GM18520 (cell line): Measurements from ENCODE around the gene CELA3B.
"Not testable (repeated sequence)": the region's sequence is repeated elsewhere in the genome, so short reads cannot be mapped to it uniquely, and the experiment has no call there.

Experiments
- ATAC-seq: cut with Tn5 transposase; IDR thresholded peaks from one replicate; pipeline ENCODE4 v1.9.1; 2021; ENCODE audit not compliant: unreplicated experiment

Gene CELA3B, protein sequence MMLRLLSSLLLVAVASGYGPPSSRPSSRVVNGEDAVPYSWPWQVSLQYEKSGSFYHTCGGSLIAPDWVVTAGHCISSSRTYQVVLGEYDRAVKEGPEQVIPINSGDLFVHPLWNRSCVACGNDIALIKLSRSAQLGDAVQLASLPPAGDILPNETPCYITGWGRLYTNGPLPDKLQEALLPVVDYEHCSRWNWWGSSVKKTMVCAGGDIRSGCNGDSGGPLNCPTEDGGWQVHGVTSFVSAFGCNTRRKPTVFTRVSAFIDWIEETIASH

DNA sequence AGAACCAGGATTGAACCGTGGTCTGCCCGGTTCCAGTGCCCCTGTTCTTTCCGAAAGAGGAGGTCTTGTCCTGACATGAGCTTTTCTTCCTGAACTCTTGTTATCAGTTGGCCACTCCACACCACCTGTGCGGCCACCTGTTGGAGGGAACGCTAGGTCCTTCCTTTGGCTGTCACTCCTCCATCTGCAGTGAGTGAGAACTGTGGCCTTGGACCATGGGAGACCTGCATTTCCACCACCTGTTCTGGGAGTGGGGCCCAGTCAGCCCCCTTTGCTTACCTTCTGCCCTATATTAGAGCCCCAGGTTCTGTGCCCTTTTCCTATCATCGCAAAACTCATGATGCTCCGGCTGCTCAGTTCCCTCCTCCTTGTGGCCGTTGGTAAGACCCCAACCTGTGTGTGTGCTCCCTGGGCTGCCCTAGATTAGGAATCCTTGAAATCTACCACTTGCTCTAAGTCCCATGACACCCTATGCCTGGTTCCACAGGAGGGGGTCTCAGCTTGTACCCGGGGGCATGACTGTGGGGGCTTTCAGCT, at the start of gene CELA3B:
CELA3B (plus strand) TSS at position 320 of the 537 bp plus-strand sequence; CDS start at position 338, 18 bp downstream.
- not testable (repeated sequence) for ATAC-seq

DNA sequence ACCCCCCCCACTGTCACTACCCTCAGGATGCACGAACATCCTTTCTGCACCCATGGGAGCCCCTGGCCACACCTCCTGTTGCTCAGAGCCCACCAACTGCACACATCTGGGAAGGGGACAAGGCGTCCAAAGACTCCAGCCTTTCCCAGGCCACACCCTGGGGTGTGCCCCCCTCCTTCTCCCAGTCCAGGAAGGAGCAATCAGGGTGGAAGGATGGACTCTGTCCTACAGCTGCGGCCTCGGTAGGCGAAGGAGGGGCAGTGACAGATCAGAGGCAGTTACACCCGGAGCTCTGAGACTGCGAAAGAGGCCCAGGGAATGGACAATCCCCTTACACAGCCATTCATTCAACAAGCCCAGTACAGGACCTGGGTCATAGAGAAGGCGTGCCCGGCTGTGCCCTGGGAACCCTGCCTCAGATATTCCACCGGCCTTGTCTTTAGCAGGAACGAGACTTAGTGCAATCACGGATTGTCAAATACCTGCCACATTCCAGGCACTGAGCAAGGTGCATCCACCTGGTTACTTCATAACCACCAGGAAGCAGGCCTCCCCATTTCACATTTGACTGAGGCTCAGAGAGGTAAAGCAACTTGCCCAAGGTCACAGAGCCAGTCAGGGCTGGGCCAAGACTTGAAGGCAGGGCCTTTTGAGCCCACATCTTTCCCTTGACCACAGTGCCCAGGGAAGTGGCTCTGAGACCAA, 49.1 kb upstream of the CELA3B start:
- ATAC-seq, result no peak

DNA sequence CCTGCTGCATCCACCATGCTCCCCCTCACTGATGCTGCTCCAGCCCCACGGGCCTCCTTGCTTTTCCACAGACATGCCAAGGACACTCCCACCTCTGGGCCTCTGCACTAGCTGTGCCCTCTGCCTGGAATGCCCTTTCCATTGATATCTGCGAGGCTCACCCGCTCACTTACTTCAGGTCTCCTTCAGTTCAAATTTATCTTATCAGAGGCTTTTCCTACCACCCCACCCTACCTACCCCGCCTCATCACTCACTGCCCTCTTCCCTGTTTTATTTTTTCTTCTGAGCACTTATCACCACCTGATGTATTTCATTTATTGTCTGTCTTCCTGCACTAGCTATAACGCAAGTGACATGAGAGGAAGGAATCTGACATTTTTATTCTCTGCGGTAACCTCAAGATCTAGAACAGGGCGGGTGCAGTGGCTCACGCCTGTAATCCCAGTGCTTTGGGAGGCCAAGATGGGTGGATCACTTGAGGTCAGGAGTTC, 46.7 kb upstream of the CELA3B start:
- no peak for ATAC-seq

DNA sequence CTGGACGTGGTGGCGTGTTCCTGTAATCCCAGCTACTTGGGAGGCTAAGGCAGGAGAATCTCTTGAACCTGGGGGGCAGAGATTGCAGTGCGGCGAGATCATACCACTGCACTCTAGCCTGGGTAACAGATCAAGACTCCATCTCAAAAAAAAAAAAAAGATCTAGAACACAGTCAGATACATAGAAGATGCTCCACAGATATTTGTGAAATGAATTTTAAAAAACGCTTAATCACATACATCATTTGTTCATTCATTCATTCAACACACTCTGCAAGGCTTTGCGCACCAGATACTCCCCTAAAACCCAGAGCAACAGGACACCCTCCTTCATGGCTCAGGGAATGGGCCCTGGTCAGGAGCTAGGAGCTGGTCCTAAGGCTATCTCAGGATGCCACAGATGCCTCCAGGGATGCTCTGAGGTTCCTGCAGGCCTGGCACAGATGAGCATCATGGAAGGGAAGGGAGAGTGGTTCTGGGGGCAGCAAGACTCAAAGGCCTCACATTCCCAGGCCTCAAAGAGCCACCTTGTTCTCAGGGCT, 46.1 kb upstream of the CELA3B start:
- ATAC-seq, result no peak

DNA sequence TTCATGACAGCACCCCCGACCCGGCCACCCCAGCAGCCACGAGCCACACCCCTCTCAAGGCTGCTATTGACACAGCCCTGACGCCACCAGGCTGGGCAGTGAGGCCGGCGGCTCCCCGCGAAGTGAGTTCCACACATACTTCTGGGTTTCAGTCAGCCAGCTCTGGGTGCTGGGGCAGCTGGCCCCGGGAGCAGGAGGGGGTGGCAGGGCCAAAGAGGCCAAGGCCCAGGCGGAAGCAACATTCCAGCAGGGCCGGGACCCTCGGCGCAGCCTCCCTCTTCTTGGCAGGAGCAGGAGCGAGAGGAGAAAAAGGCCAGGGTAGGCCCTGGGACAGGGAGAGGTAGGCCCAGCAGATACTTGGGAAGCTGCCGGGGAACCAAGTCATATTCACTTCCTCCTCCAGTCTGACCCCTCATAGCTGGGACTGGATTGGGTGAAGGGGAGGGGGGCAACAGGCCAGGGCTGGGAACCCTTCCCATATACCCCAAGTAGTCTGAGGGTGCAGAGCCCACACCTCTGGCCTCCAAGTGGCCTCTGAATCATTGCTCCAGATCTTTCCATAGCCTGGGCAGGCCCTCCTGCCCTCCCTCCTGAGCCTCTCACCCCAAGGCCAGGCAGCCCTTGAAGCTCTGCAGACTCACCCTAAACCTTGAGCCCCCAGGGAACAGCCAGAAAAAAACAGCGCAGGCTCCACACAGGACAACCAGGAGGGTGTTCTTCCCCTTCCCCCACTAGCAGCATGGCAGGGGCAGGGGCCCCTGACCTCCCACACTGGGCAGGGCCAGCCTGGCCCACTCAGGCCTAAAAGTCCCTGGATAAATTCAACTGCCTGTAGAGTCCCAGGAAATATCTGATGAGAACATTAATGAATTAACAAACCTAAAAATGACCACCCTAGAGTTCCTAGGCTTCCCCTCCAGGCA, 45.4 kb upstream of the CELA3B start:
- no peak for ATAC-seq

DNA sequence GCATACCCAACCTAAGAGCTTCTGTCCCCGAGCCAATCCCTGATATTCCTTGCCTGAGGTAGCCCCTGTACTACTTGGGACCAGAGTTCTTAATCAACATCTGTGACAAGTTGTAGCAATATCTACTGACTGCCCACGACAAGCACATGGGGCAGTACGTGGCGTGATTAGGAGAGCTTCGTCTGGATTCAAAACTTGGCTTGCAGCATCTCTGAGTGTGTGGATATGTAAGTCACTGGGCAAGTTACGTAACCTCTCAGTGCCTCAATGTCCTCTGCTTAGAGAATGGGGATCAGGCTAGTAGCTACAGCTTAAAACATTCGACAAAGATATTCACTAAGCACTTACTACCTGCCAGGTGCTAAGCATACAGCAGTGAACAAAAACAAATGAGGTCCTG, 44.7 kb upstream of the CELA3B start:
- ATAC-seq, result no peak

DNA sequence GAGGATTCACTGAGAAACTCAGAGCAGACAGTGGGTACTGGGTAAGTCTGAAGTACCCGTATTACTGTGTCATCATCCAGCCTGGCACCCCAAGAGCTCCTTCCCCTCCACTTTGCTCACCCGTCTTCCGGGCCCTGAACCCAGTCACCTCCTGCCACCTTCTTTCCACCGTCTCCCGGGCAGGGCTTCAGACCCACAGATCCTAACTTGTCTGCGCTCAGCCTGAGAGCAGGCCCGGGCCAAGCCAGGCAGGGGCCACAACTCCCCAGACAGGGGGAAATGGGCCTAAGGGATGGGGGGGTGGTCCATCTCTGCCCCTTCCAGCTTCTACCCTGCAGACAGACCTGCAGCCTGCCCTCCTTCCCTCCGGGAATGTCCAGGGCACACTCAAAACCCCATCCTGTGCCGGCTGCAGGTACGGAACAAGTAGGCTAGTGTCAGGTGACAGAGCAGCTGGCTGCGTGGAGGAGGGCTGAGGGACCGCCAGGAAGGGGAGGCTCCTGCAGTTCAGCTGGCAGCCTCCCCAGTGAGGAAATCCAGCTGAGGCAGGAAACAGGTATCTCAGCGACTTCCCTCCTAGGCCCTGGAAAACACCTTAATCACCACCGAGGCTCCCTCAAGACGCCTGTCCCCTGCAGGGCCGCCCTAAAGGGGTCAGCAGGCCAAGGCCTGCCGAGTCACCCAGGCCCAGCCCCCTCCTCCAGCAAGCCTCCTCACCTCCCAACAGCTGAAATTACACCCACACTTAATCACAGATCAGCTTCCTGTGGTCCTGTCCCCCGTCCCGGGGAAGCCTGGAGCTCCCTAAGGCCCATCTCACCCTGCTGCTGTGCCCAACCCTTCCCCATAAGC, 43.2 kb upstream of the CELA3B start:
- no peak for ATAC-seq

DNA sequence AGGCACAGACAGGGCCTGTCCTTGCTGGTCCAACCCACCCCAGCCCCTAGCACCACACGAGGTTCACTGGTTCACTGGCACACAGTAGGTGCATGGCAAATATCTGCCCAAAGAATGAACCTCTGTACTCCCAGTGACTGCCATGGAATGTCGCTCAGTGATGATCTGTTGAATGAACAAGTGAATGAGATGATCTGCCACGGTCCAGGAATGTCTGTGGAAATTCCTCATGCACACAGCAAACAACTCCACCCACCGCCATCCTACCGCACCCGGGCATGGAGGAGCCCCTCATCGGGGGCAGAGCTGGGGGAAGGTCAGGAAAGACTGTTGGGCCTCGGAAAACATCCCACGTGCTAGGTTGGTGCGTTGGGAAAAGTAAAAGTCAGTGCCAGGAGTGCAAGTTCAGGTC, 41.4 kb upstream of the CELA3B start:
- ATAC-seq, result no peak

DNA sequence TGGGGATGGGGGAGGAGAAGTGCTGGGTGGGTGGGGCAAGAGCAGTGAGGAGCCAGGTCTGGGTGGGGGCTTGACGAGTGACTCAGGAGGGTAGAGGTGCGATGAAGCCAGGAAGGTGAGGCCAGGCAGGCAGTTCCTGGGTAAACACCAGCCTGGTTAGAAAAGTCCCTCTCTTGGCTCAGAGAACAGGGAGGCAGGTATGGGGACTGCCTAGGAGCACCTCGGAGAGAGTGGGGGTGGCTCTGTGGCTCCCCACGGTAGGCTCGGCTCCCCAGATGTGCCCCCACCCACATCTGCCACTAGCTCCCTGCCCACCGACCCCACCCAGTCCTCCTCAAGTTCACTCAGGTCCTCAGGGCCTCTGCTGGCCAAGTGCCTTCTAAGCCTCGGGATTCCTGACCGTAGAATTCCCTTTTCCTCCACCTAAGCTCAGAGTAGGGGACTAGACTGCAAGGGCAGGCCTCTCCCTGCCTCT, 40.9 kb upstream of the CELA3B start:
- no peak for ATAC-seq

DNA sequence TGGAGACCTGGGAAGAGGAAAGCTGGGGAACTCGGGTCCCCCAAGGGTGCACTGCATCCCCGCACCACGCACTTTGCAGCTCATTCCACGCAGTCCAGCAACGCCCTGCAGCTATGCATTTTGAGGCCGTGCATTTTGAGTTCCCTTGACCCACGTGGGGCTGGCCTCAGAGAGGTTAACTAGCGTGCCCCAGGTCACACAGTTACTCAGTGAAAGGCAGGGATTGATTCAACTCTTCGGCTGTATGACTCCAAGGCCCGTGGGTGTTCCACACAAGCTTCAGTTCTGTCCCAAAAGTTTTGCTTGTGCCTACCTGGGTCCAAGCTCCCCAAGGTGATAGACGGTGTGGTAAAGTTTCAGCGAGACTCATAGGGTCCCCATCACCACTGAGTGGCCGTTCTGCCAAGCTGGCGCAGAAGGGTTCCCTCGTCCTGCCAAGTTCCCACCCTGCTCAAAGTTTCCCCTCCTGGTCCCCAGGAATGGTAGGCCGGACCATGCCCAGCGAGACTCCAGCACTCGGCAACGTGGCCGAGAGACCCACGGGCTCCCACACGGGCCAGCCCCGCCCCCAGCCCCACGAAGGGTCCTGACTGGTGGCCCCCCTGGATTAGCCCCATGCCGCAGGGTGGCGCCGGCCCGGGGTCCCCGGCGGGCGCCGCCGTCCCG, 40.3 kb upstream of the CELA3B start:
- no peak for ATAC-seq

DNA sequence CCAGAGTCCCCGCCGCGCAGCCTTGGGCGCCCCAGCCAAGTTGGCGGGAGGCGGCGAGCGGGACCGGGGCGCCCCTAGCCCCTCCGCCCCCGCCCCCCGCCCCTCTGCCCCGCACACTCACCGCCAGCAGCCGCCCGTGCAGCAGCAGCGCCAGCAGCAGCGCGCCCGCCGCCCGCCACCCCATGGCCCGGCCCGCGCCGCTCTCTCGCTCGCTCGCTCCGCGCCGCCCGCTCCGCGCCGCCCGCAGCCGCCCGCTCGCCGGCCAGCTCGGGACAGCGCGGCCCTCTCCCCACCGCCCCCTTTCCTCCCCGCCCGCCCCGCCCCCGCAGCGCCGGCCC, 39.8 kb upstream of the CELA3B start, which contains the start of gene HSPG2:
HSPG2 (minus strand) TSS at position 277 of the 338 bp plus-strand sequence; CDS start at position 184, 93 bp downstream.
- ATAC-seq, result no peak

DNA sequence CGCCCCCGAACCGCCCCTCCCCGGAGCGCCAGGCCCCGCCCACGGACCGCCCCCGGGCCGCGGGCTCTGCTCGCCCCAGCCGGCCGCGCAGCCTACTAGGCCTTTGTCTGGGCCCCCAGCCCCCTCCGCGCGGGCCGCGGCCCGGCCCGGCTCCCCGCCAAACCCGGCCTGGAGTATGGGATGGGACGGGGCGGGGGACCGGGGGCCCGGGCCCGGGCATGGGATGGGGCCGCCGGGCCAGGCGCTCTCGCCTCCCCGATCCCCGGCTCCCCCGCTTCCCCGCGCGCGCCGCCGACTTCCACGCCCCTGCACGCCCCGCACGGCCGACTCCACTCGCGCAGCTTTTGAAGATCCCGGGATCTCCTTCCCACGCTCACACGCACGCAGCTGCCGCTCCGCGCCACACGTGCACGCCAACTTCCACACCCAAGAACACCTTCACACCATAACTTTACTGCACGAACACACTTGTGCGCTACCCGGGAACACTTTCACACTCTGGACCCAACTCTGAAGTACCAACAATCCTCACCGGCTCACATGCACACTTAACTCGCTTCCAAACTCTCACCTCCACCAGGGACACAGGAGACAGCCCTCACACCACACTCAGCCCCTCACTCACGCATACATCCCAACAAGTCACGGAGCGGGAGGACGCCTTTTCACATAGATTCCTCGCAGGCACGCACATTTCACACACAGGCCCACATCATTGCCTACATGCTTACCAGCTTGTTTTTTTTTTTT, 39.3 kb upstream of the CELA3B start:
- no peak for ATAC-seq

DNA sequence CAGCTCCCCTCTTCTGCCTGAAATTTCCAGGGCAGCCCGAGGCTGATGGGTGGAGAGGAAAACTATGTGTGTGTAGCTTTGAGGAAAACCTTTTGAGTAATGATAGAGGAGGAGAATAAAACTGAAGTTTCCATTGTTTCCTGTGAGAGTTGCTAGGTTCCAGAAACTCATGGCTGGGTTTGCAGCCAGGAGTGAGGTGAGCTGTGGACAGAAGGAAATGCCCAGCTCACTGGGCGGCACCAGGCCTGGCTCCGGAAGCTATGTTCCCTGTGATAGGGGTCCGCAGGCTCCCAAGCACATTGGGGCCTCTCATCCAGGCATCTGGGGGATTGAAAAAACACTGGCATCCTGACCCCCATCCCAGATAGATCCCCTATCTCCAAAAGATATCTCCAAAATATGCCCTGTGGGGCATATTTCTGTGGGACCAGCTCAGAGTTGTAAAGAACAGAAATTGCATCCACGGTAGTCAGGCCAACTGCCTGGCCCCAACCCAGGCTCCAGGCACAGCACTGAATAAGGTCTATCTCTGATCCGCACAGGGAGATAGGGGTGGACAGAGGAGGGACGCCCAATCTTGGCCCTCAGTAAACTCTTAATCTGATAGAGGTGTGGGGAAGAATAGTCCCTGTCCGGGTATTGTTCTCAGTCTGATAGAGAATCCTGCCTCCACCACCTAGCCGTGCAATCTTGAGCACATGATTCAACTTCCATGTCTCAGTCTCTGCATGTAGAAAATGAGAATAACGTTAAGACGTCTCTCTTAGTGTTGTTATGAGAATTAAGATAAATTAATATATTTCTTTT, 37.9 kb upstream of the CELA3B start:
- ATAC-seq, result no peak

DNA sequence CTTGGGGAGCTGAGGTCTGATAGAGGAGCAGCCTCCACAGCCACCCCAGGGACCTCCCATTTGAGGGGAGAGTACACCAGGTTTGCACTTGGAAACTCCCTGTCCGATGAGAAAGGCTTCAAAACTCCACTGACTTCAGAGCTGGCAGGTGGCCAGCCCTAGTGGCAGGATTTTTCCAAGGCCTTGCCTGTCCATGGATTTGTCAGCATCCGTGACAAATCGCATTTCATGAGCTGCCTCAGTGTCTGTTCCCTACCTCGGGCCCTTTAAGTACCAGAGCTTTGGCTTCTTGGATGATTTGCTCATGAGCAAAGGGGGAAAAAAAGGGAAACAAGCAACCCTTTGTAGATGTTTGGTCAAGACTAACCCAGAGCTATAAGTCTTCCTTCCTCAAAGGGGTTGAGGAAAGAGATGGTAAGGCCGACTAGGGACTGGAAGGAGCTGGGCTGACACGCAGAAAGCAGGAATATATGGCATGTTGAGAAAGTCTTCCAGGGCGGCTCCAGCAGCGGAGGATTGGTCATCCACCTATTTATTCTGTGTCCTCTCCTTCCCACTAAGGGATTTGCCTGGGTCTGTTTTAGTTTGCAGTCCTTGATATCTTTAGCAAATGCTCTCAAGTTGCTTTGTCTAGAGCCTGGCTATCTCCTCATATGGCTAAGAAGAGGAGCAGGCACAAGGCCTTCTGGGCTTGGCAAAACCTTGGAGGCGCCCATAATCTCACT, 37.0 kb upstream of the CELA3B start:
- ATAC-seq, result no peak

DNA sequence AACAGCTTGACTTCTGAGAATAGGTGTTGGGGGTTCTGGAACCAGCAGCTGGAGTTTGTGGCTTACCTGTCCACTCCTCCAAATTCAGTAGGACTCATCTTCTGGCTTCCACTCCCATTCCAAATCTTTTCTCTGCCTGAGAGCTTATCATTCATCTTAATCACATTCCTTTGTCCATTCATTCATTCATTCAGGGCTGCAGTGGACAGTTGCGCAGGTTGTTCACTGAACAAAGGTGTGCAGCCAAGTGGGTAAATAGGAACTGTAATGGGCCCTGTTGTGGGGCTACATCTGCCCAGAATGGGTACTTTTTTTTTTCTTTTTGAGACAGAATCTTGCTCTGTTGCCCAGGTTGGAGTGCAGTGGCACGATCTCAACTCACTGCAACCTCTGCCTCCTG, 36.3 kb upstream of the CELA3B start:
- ATAC-seq, result no peak

DNA sequence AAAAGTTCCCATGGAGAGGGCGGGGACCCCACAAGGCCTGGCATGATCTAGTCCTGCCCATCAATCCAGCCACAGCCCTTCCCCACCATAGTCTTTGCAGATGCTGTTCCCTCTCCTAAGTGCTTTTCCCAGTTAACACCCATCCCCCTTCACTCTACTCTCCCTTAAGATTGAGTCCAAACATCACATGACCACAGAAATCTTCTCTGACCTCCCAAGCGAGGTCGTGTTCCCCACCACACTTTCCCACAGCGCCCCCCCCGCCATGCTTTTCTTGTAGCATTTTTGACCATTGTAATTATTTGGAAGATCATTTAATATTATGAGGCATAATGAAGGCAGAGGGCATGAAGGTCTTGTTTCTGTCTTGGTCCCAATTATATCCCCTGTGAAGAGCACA, 35.5 kb upstream of the CELA3B start:
- ATAC-seq, result no peak

DNA sequence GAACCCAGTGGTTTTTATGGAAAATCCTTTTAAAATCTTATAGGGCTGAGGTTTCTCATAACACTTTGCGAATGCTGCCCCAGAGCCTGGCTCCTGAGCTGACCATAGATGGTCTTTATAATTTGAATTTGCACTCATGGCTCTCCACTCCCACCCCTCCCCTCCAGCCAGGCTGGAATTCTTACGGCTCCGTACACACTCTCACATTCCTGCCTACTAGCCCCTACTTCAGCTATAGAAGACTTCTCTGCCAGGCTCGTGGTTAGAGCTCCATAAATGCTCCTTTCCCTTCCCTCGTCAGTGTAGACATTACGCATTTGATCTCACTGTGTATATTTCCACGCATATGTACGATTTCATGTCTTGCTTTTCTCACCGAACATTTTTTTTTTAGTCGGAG, 34.4 kb upstream of the CELA3B start:
- no peak for ATAC-seq
